ENCODE data around the gene CELF2.
A peak's percentile ranks its signal among the peaks of the same experiment; 100 is the strongest.
"Not testable (repeated sequence)": the region's sequence is repeated elsewhere in the genome, so short reads cannot be mapped to it uniquely, and the experiment has no call there.

Gene CELF2

DNA sequence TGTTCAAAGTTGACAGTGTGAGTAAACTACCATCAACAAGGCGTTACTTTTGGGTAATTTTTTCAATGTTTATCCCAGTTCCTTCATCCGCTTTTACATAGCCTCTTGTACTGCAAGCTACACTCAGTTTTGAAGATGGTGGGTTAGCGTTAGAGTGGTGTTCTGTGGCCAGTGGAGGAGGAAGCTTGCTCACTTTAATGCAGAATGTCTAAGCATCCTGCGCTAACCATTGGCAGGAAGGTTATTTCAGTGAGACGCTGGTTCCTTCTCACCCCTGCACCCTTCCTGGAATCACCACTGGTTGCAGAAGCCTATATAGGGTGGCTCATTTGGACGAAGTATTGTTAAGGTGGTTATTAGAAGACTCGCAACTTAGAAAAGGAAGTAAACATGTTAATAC lies 159.1 kb downstream of the CELF2 start:
- DNase-seq (ENCODE audit: low spot score): no peak

DNA sequence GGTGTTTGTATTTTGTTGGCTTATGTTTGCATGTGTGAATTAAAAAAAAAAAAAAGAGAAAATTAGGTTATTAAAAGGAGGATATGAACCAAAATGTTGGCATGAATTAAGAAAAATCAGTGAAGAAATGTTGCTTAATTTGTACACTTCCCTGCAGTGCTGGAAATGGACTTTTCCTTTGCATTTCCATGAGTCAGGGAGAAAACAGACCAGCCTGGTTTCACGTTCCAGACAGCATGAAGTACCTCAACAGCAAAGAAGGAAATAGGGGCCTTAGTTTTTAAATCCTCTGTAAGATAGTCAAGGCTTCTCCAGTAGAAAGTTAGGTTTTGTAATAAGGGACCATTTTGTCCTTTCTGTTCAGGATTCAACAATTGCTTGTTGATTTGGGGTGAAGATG lies 159.7 kb downstream of the CELF2 start:
- DNase-seq (ENCODE audit: low spot score): no peak

DNA sequence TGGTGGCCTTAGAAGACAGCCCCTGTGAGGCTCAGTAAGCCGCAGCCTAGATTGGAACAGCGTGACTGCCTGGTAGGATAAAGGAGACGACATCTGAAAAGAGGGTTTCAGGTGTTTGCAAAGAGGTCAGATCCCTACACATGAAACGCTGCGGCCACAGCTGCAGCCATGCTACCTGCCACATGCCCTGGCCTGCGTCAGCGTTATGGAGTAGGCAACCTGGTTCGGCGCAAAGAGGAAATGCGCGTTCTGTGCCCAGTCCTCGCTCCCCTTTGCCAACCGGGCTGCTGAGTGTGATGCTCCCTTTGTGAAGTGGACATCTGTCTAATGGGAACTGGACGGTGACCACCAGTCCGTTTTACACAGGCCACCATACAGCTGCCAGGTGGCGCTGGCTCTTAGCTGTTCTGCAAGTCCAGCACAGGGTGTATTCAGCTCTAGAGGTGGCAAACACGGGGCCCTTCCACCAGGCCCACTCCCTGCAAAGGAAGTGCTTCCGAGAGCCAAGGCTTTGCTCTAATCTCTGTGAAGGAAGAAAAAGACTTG lies 160.3 kb downstream of the CELF2 start:
- no peak for DNase-seq (ENCODE audit: low spot score)

DNA sequence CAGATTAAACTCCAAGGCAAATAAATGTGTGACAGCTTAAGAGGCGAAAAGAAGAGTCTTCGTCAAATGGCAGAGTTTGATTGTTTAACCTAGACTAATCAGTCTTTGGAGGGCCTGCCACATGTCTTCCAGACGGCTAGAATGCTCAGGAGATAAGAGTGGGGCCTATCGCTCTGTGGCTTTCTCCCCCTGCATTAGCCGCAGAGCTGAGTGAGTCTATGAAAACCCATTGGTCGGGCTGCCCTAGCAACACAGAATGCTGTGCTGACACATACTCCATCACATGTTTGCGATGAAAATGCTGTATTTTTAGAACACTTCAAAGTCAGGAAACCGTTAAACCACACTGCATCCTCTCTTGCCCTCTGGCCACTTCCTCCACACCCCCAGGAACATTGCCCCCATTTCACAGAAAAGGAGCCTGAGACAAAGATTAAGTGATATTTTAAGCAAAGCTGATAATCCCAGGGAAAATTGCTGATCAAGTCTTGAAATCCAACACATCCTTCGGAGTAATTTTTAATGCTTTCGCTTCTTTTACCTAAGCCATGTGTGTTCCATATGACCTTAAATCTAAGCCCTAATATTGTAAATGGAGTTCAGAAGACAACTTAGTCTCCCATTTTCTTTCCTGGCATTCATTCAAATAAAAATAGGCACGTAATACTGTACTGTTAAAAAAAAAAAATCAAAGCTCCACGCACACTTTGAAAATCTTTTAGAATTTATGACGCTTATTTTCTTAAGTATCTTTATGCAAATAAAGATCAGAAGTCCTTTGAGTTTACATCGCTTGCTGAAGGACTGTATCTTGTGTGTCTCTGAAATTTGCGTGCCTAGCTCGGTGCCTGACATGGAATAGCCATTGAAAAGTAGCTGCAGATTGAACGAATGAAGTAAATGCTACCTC lies 161.2 kb downstream of the CELF2 start:
- peak; percentile 77 for DNase-seq (ENCODE audit: low spot score)

DNA sequence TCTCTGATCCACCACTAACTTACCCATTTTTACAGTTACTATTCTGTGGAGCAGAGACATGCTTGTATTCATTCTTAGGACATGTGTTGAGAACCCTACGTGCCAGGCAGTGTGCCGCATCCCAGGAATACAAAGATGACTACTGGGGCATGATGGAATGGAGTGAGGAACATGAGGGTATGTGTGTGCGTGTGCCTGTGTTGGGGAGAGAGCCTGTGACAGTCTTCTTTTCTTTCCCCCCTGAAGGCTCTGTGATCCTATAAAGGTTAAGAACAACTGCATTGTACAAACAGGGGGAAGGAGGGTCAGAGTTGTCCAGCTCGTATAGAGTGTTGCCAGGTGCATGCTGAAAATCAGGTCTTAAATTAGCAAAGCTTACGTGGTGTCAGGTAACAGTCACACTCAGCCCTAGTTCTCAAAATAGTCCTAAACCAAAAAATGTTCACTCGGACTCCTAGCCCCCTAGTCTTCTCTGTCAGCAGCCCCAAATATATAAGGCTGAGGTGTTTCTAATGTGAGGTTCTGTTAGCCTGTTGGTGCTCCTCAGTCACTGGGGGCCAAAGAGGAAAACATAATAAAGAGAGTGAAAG lies 161.9 kb downstream of the CELF2 start:
- DNase-seq (ENCODE audit: low spot score): no peak

DNA sequence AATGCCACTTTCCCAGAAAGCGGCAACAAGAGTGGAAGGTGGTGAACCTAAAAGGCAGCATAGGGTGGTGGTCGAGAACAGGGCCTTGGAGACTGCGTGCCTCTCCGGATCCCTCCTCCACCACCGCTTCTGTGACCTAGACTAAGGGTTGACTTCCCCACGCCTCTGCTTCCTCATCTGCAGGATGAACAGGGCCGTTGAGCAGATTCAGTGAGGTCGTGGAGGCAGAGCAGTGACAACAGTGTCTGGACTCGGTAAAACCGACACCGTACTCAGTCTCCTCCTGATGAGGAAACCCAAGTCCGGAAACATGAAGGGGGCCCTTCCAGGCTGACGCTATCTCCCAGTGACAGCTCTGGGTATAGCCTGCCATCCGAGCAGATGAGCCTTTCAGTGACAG lies 162.6 kb downstream of the CELF2 start:
- no peak for DNase-seq (ENCODE audit: low spot score)

DNA sequence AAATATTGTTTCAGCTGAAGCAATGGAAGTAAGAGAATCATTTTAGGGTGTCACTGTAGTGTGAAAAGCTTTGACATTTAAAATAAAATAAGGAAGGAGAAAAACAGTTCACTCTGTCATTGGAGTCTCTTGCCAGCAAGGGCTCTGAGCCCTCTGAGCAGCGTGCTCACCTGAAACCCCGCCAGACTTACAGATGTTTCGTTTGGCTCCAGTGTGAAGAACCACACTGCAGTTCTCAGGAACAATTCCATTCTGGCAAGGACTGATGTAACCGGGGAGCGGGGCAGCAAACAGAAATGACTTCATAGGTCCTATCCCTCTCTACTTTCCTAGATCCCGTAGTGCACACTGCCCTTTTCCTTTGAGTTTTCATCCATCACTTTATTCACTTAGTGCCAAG lies 164.3 kb downstream of the CELF2 start:
- no peak for DNase-seq (ENCODE audit: low spot score)

DNA sequence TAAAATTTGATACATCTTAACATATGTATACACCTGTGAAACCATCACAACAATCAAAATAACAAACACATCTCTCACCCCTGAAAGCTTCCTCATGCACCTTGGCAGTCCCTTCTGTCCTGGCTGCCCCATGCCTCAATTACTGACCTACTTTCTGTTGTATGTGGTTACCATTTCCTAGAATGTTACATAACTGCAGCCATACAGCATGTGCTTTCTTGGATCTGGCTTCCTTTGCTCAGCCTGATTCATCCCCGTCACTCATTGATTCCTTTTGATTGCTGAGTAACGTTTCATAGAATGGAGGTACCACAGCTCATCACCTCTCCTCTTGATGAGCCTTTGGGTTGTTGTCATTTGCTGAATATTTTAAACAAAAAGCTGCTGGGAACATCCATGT lies 165.3 kb downstream of the CELF2 start:
- DNase-seq (ENCODE audit: low spot score): no peak

DNA sequence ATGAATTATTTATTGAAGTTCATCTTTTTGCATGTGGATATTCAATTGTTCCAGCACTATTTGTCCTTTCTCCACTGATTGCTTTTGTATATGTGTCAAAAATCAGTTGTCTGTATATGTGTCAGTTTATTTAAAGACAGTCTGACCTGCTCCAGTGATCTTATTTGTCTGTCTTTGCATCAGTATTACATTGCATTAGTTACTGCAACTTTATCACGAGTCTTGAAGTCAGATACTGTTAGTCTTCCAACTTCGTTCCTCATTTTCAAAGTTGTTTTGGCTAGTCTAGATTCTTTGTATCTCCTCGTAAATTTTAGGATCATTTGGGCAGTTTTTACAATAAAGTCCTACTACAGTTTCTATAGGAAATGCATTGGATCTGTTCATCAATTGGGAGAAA lies 166.4 kb downstream of the CELF2 start:
- no peak for DNase-seq (ENCODE audit: low spot score)

DNA sequence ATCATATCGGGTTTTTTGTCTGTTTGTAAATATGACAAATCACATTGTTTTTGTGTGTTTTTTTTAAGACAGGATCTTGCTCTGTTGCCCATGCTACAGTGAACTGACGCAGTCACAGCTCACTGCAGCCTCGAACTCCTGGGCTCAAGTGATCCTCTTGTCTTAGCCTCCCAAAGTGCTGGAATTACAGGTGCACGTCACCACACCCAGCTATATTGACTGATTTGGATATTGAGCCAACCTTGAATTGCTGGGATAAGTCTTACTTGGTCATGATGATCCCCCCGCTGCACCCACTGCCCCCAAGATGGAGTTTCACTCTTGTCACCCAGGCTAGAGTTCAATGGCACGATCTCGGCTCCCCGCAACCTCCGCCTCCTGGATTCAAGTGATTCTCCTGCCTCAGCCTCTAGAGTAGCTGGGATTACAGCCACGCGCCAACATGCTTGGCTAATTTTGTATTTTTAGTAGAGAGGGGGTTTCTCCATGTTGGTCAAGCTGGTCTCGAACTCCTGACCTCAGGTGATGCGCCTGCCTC lies 167.5 kb downstream of the CELF2 start:
- not testable (repeated sequence) for DNase-seq (ENCODE audit: low spot score)

DNA sequence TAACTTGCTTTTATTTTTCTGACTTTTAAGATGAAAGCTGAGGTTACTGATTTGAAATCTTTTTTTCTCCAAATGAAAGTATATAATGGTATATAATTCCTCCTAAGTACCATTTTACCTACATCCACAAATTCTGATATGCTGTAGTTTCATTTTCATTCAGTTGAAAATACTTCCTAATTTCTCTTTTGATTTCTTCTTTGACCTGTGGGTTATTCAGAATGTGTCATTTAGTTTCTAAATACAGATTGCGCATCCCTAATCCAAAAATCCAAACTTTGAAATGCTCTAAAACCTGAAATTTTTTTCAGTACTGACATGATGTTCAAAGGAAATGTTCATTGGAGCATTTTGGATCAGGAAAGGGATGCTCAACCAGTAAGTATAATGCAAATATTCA lies 168.7 kb downstream of the CELF2 start:
- no peak for DNase-seq (ENCODE audit: low spot score)

DNA sequence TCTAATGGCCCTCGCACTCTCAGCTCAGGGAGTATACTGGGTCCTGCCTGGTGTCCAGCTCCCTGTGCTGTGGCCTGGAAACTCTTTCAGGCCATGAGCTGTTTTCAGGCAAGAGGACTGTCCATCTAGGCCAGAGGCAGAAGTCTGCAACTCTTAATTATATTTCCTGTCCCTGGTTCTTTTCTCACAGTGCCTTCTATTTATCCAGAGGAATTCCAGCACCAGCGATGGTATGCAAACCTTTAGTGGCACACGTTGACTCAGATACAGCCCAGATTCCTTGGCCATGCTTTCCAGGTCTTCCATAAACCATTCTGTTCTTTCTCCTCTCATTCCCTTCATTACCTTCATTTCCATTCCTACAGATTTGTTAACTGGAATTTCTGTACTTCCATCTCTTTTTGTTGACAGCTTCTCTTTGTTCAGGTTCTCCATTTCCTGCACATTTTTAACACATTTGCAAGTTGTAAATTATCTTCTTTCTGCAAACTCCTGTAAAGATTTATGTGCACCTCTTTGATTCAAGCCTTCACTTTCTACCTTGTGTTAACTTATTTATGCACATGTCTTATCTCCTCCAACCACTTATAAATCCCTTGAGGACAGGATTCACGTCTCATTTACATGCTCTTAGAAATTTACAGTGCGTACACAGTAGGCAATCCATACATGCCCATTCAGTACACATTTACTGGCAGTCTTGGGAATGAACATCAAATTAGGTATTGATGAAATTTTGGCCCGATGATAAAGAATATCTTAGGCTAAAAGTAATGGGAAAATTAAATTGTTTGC lies 172.1 kb downstream of the CELF2 start:
- DNase-seq (ENCODE audit: low spot score): no peak

DNA sequence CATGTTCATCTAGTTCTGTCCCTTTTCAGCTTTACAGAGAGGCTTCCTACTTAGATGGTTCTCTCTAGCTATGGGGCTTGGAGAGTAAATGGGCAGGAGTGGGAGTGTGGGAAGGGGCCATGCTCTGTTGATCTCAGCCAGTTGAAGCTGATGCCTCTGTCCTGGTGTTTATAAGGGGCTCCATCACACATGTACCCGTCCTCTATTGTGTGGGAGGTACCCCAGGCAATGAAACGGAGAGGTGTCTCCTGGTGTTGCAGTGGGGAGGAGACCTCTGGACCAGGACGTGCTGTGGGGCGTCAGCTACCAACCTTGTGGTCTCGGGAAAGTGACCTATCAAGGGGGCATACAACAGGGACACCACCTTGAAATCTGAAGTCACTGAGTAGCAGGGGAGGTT lies 173.5 kb downstream of the CELF2 start:
- DNase-seq (ENCODE audit: low spot score): no peak

DNA sequence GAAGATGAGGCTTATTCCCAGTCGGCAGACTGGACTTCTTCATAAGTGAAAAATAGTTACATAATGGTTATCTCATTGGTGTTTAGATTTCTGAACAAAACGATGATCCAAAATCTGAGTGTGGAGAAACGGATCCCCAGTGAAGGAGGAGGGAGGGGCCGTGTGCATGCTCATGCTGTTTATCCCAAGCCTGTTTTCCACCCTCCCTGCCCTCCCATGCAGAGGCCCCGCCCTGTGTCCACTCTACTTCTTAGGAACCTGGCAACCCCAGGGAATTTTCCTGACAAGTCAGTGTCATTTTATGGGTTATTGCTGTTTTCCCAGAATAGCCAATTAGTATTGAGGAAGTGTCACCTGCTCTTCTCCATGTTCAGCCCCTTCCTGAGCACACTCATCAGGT lies 174.0 kb downstream of the CELF2 start:
- DNase-seq (ENCODE audit: low spot score): no peak

DNA sequence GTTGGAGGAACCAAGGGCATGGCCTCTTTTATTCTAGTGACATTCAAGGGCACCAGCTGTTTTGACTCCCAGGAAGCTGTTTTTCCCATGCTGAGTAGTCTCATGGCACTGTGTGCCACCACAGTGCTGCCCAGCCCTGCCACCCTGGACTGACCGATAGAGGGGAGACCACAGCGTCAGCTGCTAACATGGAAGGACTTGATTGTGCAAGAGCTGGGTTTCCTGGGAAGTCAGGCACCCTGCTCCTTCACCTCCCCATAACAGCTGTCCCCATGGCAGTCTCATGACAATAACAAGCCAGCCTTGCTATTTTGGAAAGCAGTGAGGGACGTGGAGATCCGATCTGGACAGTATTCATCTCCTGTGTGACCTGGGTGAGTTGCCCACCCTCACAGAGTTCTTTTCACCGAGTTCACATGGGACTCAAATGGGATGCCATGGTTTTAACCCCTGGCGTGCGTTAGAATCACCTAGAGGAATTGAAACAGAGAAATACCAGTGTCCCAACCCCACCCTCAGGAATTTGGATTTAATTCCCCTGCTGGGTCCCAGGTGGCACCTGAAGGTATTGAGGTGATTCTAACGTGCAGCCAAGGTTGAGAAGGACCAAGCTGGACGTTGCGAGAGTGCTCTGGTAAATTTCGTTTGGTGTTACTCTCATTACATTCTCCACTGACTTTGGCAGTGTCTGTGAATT lies 174.8 kb downstream of the CELF2 start:
- no peak for DNase-seq (ENCODE audit: low spot score)

DNA sequence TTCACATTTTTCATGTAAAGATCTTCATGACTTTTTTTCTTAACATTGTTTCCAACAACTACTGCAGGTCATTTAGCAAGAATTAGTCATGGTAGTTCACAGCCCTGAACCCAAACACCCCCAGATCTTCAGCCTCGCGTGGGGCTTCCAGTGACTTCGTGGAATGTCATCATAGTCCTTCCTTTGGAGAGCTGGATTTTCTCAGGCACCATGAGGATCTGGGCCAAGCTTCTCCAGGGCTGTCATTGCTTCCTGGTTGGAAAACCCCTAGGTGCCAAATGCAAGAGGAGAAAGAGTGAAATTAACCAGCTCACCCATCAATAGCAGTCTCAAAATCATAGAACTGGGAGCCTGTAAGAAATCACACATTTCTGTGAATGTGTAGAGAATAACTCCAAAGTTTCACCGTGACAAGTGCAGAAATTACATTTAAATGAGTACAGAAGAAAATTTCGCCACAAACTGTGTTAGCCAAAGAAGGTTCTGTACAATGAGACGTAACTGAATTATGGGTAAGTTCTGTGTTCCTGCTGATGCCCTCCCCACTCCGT lies 175.4 kb downstream of the CELF2 start:
- no peak for DNase-seq (ENCODE audit: low spot score)

DNA sequence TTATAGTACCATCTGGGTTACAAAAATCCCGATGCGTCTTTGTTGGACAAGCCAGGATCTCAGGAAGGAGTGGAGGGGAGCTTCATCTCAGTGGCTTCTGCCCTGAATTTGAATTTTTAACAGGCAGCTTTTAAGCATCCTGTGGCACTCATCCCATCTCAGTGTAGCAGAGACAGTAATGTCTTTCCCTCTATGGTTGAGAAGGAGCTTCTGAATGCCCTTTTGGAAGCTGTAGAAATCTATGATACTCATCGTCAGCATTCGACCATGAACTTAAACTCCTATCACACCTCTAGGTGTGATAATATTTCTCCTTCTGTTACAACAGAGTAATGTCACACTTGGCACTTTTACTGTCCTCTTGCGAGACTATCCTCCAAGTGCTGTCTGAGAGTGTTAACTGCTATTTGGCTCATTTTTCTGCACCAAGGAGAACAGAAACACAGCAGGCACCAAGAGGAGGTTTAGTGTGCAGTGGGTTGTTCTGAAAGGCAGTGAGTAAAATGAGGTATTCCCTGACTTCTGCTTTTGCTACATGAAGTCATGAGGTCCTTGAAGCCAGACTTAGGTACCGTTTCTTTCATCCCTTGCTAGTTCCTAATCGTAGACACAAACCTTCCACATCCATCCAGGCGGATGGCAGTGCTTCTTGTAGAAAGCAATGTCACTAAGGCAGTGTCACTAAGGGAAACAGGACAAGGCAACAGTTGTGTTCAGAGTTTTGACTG lies 177.4 kb downstream of the CELF2 start:
- no peak for DNase-seq (ENCODE audit: low spot score)

DNA sequence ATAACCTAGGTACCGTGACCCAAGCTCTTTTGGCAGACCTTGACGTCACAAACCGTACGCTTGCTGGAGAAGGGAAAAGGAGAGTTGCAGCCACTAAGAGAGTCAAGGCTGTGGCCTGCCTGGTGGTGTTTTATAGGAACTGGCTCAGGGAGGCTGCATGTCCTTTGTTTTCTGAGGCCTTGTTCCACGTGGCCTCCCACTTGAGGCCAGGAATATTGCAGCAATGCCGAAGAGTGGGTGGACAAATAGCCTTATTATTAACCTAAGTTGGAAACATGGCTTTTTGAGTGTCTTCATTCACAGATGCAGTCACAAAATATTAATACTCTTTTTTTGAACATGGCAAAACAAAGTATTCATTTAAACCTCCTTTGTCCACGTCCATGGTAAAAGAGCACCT lies 178.0 kb downstream of the CELF2 start:
- no peak for DNase-seq (ENCODE audit: low spot score)

DNA sequence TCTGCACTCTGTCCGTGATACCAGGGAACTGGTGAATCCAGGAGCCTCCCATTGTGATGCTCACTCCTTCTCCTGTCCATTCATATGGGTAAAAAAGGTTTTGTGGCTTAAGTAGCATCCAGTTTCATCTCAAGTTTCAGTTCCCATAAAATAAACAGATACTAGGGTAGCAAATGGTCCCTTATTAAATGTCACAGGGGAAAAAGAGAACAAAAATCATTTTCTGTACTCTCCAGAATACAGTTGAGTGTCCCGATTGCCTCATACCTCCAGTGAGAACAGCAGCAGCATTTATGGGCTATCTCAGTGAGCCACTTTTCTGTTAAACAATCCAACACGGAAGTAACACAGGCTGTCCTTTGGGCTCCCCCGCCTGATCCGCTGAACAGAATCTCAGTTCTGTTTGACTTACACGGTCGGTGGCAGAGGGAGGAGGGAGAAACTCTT lies 179.6 kb downstream of the CELF2 start:
- DNase-seq (ENCODE audit: low spot score): peak; percentile 37

DNA sequence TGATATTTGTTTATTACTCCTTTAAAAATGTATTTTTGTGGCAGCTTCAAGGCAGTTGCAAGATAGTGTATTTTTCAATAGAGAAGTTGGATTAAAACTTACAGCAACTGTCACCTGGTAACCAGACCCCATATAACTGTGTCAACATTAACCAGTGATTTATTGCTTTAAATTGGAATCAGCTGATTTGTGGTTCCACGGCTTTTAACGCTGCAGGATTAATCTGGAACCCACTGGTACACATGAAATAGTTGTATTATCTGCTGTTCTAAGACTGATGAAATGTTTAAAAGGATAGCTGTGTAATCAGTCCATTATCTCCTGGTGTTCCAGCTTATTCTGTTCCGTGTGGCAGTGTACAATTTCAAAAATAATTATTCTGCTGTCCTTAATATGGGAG lies 180.2 kb downstream of the CELF2 start:
- no peak for DNase-seq (ENCODE audit: low spot score)

DNA sequence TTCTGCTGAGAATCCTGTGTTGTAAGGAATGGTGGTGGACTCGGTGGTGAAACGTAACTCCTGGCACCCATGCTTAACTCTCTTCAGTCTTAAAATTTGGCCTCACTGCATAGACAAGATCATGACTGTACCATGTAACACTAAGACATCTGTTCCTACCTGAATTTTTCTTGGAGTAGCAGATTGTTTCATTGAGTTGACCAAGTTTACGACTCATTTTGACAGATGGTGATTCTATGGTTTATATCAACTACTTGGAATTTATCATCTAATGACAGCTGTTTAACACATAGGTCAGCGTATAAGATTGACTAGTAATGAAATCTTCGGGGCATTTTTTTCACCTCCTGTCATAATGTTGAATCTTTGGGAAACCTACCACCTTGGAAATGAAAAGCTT lies 184.2 kb downstream of the CELF2 start:
- DNase-seq (ENCODE audit: low spot score): no peak

Measured in AG08395 (cell line).